HFFc6 (cell line): ENCODE results near the gene ADK. TPM values are rescaled to one million over a fixed set of nuclear protein-coding genes. Genes with fewer than 3 reads are reported as not detected.
A peak's percentile ranks its signal among the peaks of the same experiment; 100 is the strongest.

Source experiments
- DNase-seq: peaks from one replicate; pipeline ENCODE4 v3.0.0-alpha.2; 2018
- H3K27ac Mint-ChIP-seq: 2 replicates; pipeline ENCODE4 v1.8.0; 2020; ENCODE audit warnings: mild to moderate bottlenecking, mixed read lengths
- H3K27me3 Mint-ChIP-seq: 2 replicates; pipeline ENCODE4 v1.8.0; 2021; ENCODE audit warnings: mild to moderate bottlenecking, moderate library complexity, mixed read lengths; ENCODE audit not compliant: insufficient read depth
- H3K36me3 Mint-ChIP-seq: 2 replicates; pipeline ENCODE4 v1.8.0; 2021; ENCODE audit warnings: low read depth, mixed read lengths
- H3K4me1 Mint-ChIP-seq: 2 replicates; pipeline ENCODE4 v1.8.0; 2020; ENCODE audit warnings: low read depth, mixed read lengths
- H3K4me3 Mint-ChIP-seq: 2 replicates; pipeline ENCODE4 v1.8.0; 2020; ENCODE audit warnings: mild to moderate bottlenecking, moderate library complexity, mixed read lengths
- H3K9me3 Mint-ChIP-seq: 2 replicates; pipeline ENCODE4 v1.8.0; 2020; ENCODE audit warnings: mild to moderate bottlenecking, mixed read lengths
- total RNA-seq, 6 experiments: library from RNA; stranded (reverse); fragmentation: NEBNext Ultra II Directional; extraction: Animal tissue kit (Norgen Biotek cat#: 25700); gene quantifications; 2 replicates in 1 of 6; 3 replicates in 5 of 6; pipeline ENCODE4 v1.2.3, GENCODE V29; 2021
- TF ChIP-seq, protein P1 (sequence below): fragments of 200-600 bp; sonication (generic); IDR thresholded peaks from 2 replicates; pipeline ENCODE4 v1.5.0; 2021; ENCODE audit warnings: antibody characterized with exemption, mild to moderate bottlenecking

The ADK gene
- total RNA-seq, 6 experiments from 2014 or later: 74.1 to 97.6 (median 86.0) TPM

DNA sequence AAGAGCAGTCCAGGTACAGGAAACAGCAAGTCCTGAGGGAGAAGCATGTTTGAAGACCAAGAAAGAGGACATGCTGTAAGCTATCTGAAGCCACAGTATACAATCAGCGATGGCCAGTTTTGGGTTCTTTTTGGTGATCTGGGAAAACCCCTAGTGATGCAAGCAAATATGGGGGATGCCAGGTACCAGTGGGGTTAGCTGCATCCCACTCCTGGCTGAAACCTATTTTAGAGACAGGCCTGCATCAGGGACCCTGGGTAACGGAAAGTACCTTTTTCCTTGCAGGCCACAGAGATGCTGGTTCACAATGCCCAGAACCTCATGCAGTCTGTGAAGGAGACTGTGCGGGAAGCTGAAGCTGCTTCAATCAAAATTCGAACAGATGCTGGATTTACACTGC, 33.3 kb upstream of the ADK start:
- peak overlapping the region; percentile 88 for H3K27ac Mint-ChIP-seq
- no peak overlapping the region for H3K4me3 Mint-ChIP-seq
- H3K27me3 Mint-ChIP-seq: peaks cover 13% of the 10 kb centered on the region
- TF ChIP-seq, protein P1, sequence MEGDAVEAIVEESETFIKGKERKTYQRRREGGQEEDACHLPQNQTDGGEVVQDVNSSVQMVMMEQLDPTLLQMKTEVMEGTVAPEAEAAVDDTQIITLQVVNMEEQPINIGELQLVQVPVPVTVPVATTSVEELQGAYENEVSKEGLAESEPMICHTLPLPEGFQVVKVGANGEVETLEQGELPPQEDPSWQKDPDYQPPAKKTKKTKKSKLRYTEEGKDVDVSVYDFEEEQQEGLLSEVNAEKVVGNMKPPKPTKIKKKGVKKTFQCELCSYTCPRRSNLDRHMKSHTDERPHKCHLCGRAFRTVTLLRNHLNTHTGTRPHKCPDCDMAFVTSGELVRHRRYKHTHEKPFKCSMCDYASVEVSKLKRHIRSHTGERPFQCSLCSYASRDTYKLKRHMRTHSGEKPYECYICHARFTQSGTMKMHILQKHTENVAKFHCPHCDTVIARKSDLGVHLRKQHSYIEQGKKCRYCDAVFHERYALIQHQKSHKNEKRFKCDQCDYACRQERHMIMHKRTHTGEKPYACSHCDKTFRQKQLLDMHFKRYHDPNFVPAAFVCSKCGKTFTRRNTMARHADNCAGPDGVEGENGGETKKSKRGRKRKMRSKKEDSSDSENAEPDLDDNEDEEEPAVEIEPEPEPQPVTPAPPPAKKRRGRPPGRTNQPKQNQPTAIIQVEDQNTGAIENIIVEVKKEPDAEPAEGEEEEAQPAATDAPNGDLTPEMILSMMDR: no peak
- DNase-seq: no peak
- H3K36me3 Mint-ChIP-seq: peaks cover 86% of the 10 kb centered on the region
- H3K9me3 Mint-ChIP-seq: no peaks in the 10 kb centered on the region; the same call in 1 of the 2 replicates
- peaks cover 50% of the 10 kb centered on the region for H3K4me1 Mint-ChIP-seq

DNA sequence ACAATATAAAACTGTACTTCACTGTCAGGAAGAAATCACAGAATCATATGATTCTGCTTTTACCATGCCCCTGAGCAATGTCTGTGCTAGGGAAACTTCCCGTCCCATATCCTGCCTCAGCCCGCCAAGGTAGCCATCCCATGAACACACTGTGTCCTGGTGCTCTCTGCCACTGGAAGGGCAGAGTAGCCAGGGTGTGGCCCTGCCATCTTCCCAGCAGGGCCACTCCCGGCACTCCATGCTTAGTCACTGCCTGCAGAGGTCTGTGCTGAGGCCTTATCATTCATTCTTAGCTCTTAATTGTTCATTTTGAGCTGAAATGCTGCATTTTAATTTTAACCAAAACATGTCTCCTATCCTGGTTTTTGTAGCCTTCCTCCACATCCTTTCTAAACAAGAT, 32.2 kb upstream of the ADK start:
- peaks cover 13% of the 10 kb centered on the region for H3K27me3 Mint-ChIP-seq
- DNase-seq: peak; percentile 31
- no peaks in the 10 kb centered on the region; the same call in 1 of the 2 replicates for H3K9me3 Mint-ChIP-seq
- peaks cover 88% of the 10 kb centered on the region for H3K36me3 Mint-ChIP-seq
- TF ChIP-seq, protein P1: no peak
- H3K4me1 Mint-ChIP-seq: peaks cover 41% of the 10 kb centered on the region
- no peak overlapping the region for H3K4me3 Mint-ChIP-seq
- H3K27ac Mint-ChIP-seq: peak overlapping the region; percentile 88

DNA sequence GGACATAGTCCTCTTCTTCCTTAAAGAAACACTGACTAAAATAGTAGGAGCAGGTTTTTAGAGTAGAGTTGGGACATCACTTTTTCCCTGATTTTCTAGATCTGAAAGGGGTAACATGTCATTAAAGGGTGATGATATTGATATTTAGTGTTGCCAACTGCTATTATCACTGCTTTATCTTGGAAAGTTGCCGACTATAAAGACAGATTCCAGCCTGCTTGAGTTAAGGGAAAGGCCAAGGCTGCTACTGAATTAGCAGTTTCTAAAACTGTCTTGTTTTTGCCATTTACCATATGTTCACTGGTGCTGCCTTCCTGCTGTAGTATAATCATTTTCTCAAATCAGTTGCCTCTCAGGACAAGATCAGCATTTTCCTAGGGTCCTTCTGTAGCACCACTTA, 30.1 kb upstream of the ADK start:
- H3K27me3 Mint-ChIP-seq: peaks cover 13% of the 10 kb centered on the region
- H3K4me3 Mint-ChIP-seq: no peak overlapping the region
- no peak for DNase-seq
- H3K4me1 Mint-ChIP-seq: peaks cover 40% of the 10 kb centered on the region
- no peaks in the 10 kb centered on the region for H3K9me3 Mint-ChIP-seq
- H3K27ac Mint-ChIP-seq: peak overlapping the region; percentile 47
- H3K36me3 Mint-ChIP-seq: peaks cover 81% of the 10 kb centered on the region
- TF ChIP-seq, protein P1: no peak

DNA sequence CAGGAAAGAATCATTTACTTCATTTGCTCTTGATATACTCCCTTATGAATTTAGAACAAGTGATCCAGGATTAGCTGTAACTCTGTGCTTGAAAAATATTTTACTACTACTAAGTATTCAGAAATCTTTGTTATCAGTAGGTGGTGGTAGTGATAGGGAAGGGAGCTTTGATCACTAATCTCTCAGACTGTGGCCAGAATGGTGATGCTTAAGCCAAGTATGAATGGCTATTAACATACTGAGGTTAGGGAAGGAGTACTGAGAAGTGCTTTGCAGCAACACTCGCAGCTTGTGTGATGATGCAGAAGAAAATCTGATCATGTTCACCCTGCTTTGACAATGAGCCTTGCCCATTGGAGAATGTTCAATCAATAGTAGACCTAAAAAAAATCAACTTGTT, 29.7 kb upstream of the ADK start:
- no peaks in the 10 kb centered on the region for H3K9me3 Mint-ChIP-seq
- no peak for DNase-seq
- H3K4me1 Mint-ChIP-seq: peaks cover 40% of the 10 kb centered on the region
- H3K4me3 Mint-ChIP-seq: no peak overlapping the region
- peaks cover 81% of the 10 kb centered on the region for H3K36me3 Mint-ChIP-seq
- peaks cover 13% of the 10 kb centered on the region for H3K27me3 Mint-ChIP-seq
- H3K27ac Mint-ChIP-seq: peak overlapping the region; percentile 47
- TF ChIP-seq, protein P1: no peak

DNA sequence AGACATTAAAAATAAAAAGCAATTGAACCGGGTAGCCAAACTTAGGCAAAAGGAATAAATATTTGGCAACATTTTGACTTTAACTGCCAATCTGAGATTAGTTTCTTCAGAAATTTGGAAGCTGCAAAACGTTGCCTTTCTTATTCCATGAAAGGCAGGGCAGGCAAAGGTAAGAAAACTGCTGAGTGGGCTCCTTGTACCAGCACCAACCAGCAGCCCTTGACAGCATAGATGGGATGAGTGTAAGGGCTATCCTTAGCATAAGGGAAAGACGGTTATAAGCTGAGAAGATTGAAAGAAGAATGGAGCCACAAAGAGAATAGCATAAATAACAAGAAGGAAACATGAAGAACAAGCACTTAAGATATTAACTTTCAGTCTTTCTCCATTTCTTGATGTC, 29.0 kb upstream of the ADK start:
- H3K27me3 Mint-ChIP-seq: peaks cover 13% of the 10 kb centered on the region
- peak overlapping the region; percentile 16; the same call in 1 of the 2 replicates for H3K4me3 Mint-ChIP-seq
- peaks cover 75% of the 10 kb centered on the region for H3K36me3 Mint-ChIP-seq
- H3K27ac Mint-ChIP-seq: peak overlapping the region; percentile 47; the same call in 1 of the 2 replicates
- TF ChIP-seq, protein P1: no peak
- H3K4me1 Mint-ChIP-seq: peaks cover 40% of the 10 kb centered on the region
- no peak for DNase-seq
- H3K9me3 Mint-ChIP-seq: no peaks in the 10 kb centered on the region

DNA sequence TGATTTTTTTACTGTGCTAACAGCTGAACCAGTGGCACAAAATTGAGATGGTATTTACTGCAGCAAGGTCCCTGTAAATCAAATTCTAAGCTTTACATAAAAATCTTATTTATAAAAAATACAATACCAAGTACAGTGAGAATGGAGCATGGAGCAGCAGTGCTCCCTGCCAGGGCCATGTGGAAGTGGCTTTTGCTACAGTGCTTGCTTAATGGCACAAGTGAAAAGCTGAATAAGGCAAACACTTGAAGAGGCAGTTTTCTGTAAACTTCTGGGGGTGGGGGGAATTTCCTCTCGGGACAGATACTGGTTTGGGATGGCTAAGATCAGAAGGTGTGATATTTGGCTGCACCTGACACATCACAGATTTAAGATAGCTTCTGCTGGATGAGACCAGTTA, 27.9 kb upstream of the ADK start:
- no peak overlapping the region; the same call in 1 of the 2 replicates for H3K4me3 Mint-ChIP-seq
- peaks cover 68% of the 10 kb centered on the region for H3K36me3 Mint-ChIP-seq
- TF ChIP-seq, protein P1: no peak
- DNase-seq: no peak
- H3K9me3 Mint-ChIP-seq: no peaks in the 10 kb centered on the region
- H3K4me1 Mint-ChIP-seq: peaks cover 32% of the 10 kb centered on the region
- peak overlapping the region; percentile 47 for H3K27ac Mint-ChIP-seq
- H3K27me3 Mint-ChIP-seq: peaks cover 10% of the 10 kb centered on the region
